Esophagus muscularis mucosa (tissue), 4 donors: ENCODE data around the gene BORCS8.

Source experiments
- CTCF ChIP-seq, 3 experiments: fragments of 200-600 bp in 2 of 3; fragments of 450-650 bp in 1 of 3; sonication (generic) in 2 of 3; IDR thresholded peaks; one replicate each; pipeline ENCODE4 v1.5.1; 2017 to 2019; ENCODE audit warnings: antibody characterized with exemption in 3 of 3, mild to moderate bottlenecking in 2 of 3, moderate library complexity in 1 of 3
- EP300 ChIP-seq: sonication (generic); formaldehyde crosslinking; IDR thresholded peaks from one replicate; pipeline ENCODE4 v1.6.1; 2017; ENCODE audit warnings: antibody characterized with exemption
- POLR2A ChIP-seq: fragments of 450-650 bp; IDR thresholded peaks from one replicate; pipeline ENCODE4 v1.6.1; 2017; ENCODE audit warnings: antibody characterized with exemption, moderate library complexity, mild to moderate bottlenecking, low read depth
- POLR2AphosphoS5 ChIP-seq, 2 donors: sonication (generic); formaldehyde crosslinking; IDR thresholded peaks; one replicate each; pipeline ENCODE4 v1.6.1; 2017; ENCODE audit warnings: antibody characterized with exemption in 2 of 2

DNA sequence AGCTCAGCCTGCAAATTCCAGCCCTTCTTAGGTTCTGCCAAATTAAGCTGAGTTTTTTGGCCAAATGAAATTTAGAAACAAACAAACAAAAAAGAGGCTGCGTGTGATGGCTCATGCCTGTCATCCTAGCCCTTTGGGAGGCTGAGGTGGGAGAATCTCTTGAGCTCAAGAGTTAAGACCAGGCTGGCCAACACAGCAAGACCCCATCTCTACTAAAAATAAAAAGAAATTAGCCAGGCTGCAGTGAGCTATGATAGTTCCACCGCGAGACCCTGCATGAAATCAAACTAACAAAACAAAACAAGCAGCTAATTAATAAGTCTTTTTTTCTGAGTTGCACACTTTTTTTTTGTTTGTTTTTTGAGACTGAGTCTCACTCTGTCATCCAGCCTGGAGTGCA lies 37.7 kb upstream of the BORCS8 start:
- no peak for TF ChIP-seq CTCF (IDR thresholded peaks at IDR 0.05)
- no peak for TF ChIP-seq POLR2AphosphoS5 (IDR thresholded peaks at IDR 0.05)
- TF ChIP-seq POLR2A = no peak
- TF ChIP-seq EP300 = no peak
